PC-9 (cell line): Measurements from ENCODE around the gene RAB5B. TPM values are rescaled to one million over a fixed set of nuclear protein-coding genes. Genes with fewer than 3 reads are reported as not detected.

Source experiments
- Bru-seq: library from RNA; stranded (reverse); fragments of 400-500 nt; gene quantifications from one replicate; lab custom pipeline; 2021; lab: Mats Ljungman, UMichigan
- BruChase-seq, 2 experiments: library from RNA; stranded (reverse); fragments of 400-500 nt; gene quantifications; one replicate each; lab custom pipeline; 2021; lab: Mats Ljungman, UMichigan
- BruUV-seq: library from RNA; stranded (reverse); fragments of 400-500 nt; replicated peaks from 2 replicates; lab custom pipeline; 2021; lab: Mats Ljungman, UMichigan
- CTCF ChIA-PET: fragments of 300-600 bp; sonication (Branson Sonifier 250); formaldehyde crosslinking; loops from one replicate; lab custom pipeline; 2022; ENCODE audit warnings: antibody characterized with exemption; lab: Charles Lee
- POLR2A ChIA-PET: fragments of 300-600 bp; sonication (Branson Sonifier 250); formaldehyde crosslinking; loops from one replicate; lab custom pipeline; 2022; ENCODE audit warnings: antibody characterized with exemption; ENCODE audit not compliant: unreplicated experiment; lab: Charles Lee
- DNase-seq, 2 experiments: peaks; one replicate each; pipeline versions ENCODE4 v3.0.0 to v3.0.0-alpha.2; 2015 to 2022; ENCODE audit warnings: mixed read lengths in 1 of 2
- H2AFZ ChIP-seq: fragments of 200-600 bp; sonication (generic); 2 replicates; pipeline ENCODE4 v1.8.1; 2017; ENCODE audit warnings: antibody characterized with exemption
- H3F3A ChIP-seq: fragments of 200-600 bp; sonication (generic); 2 replicates; pipeline ENCODE4 v1.8.1; 2017; ENCODE audit warnings: antibody characterized with exemption, mild to moderate bottlenecking, low read depth; ENCODE audit not compliant: insufficient read depth
- H3K27ac ChIP-seq: fragments of 200-600 bp; sonication (generic); 2 replicates; pipeline ENCODE4 v1.6.1; 2016; ENCODE audit warnings: mixed run types
- H3K27me3 ChIP-seq: fragments of 200-600 bp; sonication (generic); 2 replicates; pipeline ENCODE4 v1.6.1; 2016; ENCODE audit warnings: low read depth, mixed run types; ENCODE audit not compliant: insufficient read depth
- H3K36me3 ChIP-seq: fragments of 200-600 bp; sonication (generic); 2 replicates; pipeline ENCODE4 v1.6.1; 2016; ENCODE audit warnings: low read depth, mixed run types
- H3K4me1 ChIP-seq: fragments of 200-600 bp; sonication (generic); replicated peaks from 2 replicates; pipeline ENCODE4 v1.6.1; 2016; ENCODE audit warnings: mixed run types; ENCODE audit not compliant: insufficient read depth
- H3K4me2 ChIP-seq: fragments of 200-600 bp; sonication (generic); 2 replicates; pipeline ENCODE4 v1.6.1; 2017; ENCODE audit warnings: mixed run types
- H3K4me3 ChIP-seq: fragments of 200-600 bp; sonication (generic); 2 replicates; pipeline ENCODE4 v1.6.1; 2016; ENCODE audit warnings: mixed run types
- H3K79me2 ChIP-seq: fragments of 200-600 bp; sonication (generic); 2 replicates; pipeline ENCODE4 v1.6.1; 2017; ENCODE audit warnings: low read depth, mixed run types
- H3K9me2 ChIP-seq: fragments of 200-600 bp; sonication (generic); 2 replicates; pipeline ENCODE4 v1.8.1; 2017; ENCODE audit warnings: mild to moderate bottlenecking; ENCODE audit not compliant: insufficient read depth
- H3K9me3 ChIP-seq: fragments of 200-600 bp; sonication (generic); 2 replicates; pipeline ENCODE4 v1.8.1; 2016; ENCODE audit warnings: low read depth; ENCODE audit not compliant: insufficient read depth
- H4K20me1 ChIP-seq: fragments of 200-600 bp; sonication (generic); 2 replicates; pipeline ENCODE4 v1.8.1; 2017; ENCODE audit not compliant: insufficient read depth
- CTCF ChIP-seq: fragments of 200-600 bp; sonication (generic); conservative IDR thresholded peaks from 2 replicates; pipeline ENCODE4 v1.6.1; 2017; ENCODE audit warnings: mixed run types, antibody characterized with exemption, mild to moderate bottlenecking, moderate library complexity
- EZH2 ChIP-seq: fragments of 200-600 bp; sonication (generic); IDR thresholded peaks from 2 replicates; pipeline ENCODE4 v1.8.0; 2017; ENCODE audit warnings: antibody characterized with exemption, low read depth
- intact Hi-C: fragments of 100-400 bp; cut with micrococcal nuclease; formaldehyde crosslinking; loops from one replicate; pipeline ENCODE4 v1.10.0; 2022; ENCODE audit not compliant: unreplicated experiment
- long read RNA-seq: library from polyadenylated mRNA; stranded (forward); transcript quantifications from one replicate; pipeline ENCODE4 v2.0.0, GENCODE V29; 2022
- total RNA-seq: library from RNA; stranded (reverse); gene quantifications from 2 replicates; pipeline ENCODE4 v1.2.3, GENCODE V29; 2021

Gene RAB5B
- total RNA-seq = 98.6 and 122 TPM in 2 replicates
- percentile 80 among the genes with signal in this experiment for Bru-seq, nascent RNA
- BruChase-seq, experiment 1, labeled RNA remaining after a 2-hour chase = percentile 91 among the genes with signal in this experiment
- BruChase-seq, experiment 2, labeled RNA remaining after a 6-hour chase = percentile 94 among the genes with signal in this experiment
- long read RNA-seq, full-length matches to known transcripts = 110 of 145 reads
- long read RNA-seq, partial matches to known transcripts = 11 of 145 reads
- long read RNA-seq, other reads (novel, unspliced or antisense) = 24 of 145 reads

- peaks cover 22% of the 10 kb centered on the region for H3F3A ChIP-seq
- no peaks in the 10 kb centered on the region for H3K9me3 ChIP-seq
- BruUV-seq = no TSS peak
- ChIA-PET POLR2A (interaction anchor here (0.6 to 1.9 kb wide), 15 partner anchors 9 to 347 kb away, joined by 3 to 13 read pairs (median 5); partner anchors contain the start of genes DNAJC14, ESYT1, ORMDL2 and SARNP), CTCF (interaction anchor here (0.6 to 1.7 kb wide), 8 partner anchors 15 to 258 kb away, joined by 3 to 10 read pairs (median 4); partner anchors contain the start of genes ORMDL2, SARNP and SUOX)
- peaks cover 2% of the 10 kb centered on the region; the same call in 1 of the 2 replicates for H3K36me3 ChIP-seq
- peak; percentile 98 to 100 for DNase-seq
- intact Hi-C loops = loop anchor here (1.0 to 5.0 kb wide), 4 partner anchors 17 to 156 kb away; partner anchors contain the start of genes DGKA, RPL41, SARNP and ZC3H10
- H2AFZ ChIP-seq = peak within 1 kb of the TSS; percentile 74
- H3K9me2 ChIP-seq = no peaks in the 10 kb centered on the region
- TF ChIP-seq EZH2 = no peak
- TF ChIP-seq CTCF = peak; percentile 70
- H3K4me3 ChIP-seq = peak within 1 kb of the TSS; percentile 93
- H3K27me3 ChIP-seq = no peaks in the 10 kb centered on the region
- H4K20me1 ChIP-seq = no peaks in the 10 kb centered on the region
- peak within 1 kb of the TSS; percentile 86 for H3K27ac ChIP-seq
- H3K79me2 ChIP-seq = peaks cover 45% of the 10 kb centered on the region
- H3K4me2 ChIP-seq = peak within 1 kb of the TSS; percentile 90
- H3K4me1 ChIP-seq = peaks cover 27% of the 10 kb centered on the region
These were observed at the start of gene RAB5B for GRCh38 chr12:55973599-55974307. TSS of gene RAB5B (plus strand) at chr12:55974078. CDS start at chr12:55986961, 12,883 bp downstream.

GRCh38 chr12:55925371-55925770 lies 48.5 kb upstream of the RAB5B start:
- TF ChIP-seq CTCF (no peak), EZH2 (no peak)
- H4K20me1 ChIP-seq = peaks cover 9% of the 10 kb centered on the region; the same call in 1 of the 2 replicates
- no peaks in the 10 kb centered on the region for H3K9me2 ChIP-seq
- H3K4me3 ChIP-seq = peak overlapping the region; percentile 100
- H3K27ac ChIP-seq = 0 out of 2 replicates have a peak overlapping the region, but pooled peaks have one; percentile 83
- no peak overlapping the region for H2AFZ ChIP-seq
- H3K79me2 ChIP-seq = peaks cover 74% of the 10 kb centered on the region
- ChIA-PET CTCF (interaction anchor here (0.6 kb wide), 1 partner anchor 705 kb away, joined by 4 read pairs; the partner anchor contains the start of gene BAZ2A), POLR2A (interaction anchor here (1.1 kb wide), 1 partner anchor 78 kb away, joined by 5 read pairs; no protein-coding TSS in a partner anchor)
- H3F3A ChIP-seq = peaks cover 68% of the 10 kb centered on the region
- no peak for DNase-seq
- peaks cover 12% of the 10 kb centered on the region; the same call in 1 of the 2 replicates for H3K36me3 ChIP-seq
- H3K9me3 ChIP-seq = no peaks in the 10 kb centered on the region
- intact Hi-C loops = loop anchor here (5.0 kb wide), 1 partner anchor 108 kb away; the partner anchor contains the start of genes ORMDL2 and SARNP
- no peaks in the 10 kb centered on the region for H3K27me3 ChIP-seq
- H3K4me2 ChIP-seq = peak overlapping the region; percentile 98
- BruUV-seq = no TSS peak
- peaks cover 28% of the 10 kb centered on the region for H3K4me1 ChIP-seq
